Measurements from ENCODE around the gene SLN.

Gene SLN

GRCh38 chr11:107683061-107683460 lies 28.8 kb downstream of the SLN start:
- no peaks in the 10 kb centered on the region for H3K4me1 ChIP-seq (ENCODE audit: control insufficient read depth, insufficient read depth, low read length)
- H3K27me3 ChIP-seq (ENCODE audit: control insufficient read depth in 1 of 2, insufficient read depth in 2 of 2, low read length in 2 of 2) = no peaks in the 10 kb centered on the region
- no peak overlapping the region for H3K9ac ChIP-seq (ENCODE audit: low read length in 2 of 2)
- H3K9me3 ChIP-seq (ENCODE audit: control insufficient read depth in 2 of 2, low read length in 2 of 2) = no peaks in the 10 kb centered on the region
- no peaks in the 10 kb centered on the region for H3K36me3 ChIP-seq (ENCODE audit: control insufficient read depth in 2 of 2, insufficient read depth in 2 of 2, low read length in 2 of 2)
- H3K4me3 ChIP-seq (ENCODE audit: low read length in 2 of 2) = no peak overlapping the region
- no peak overlapping the region for H3K27ac ChIP-seq (ENCODE audit: low read length)

- Histone ChIP-seq H3K27ac (ENCODE audit: low read length) (no peak overlapping the region), H3K27me3 (ENCODE audit: control insufficient read depth in 1 of 2, insufficient read depth in 2 of 2, low read length in 2 of 2) (no peaks in the 10 kb centered on the region), H3K36me3 (ENCODE audit: control insufficient read depth in 2 of 2, insufficient read depth in 2 of 2, low read length in 2 of 2) (no peaks in the 10 kb centered on the region), H3K9ac (ENCODE audit: low read length in 2 of 2) (no peak overlapping the region), H3K4me3 (ENCODE audit: low read length in 2 of 2) (no peak overlapping the region), H3K9me3 (ENCODE audit: control insufficient read depth in 2 of 2, low read length in 2 of 2) (no peaks in the 10 kb centered on the region), H3K4me1 (ENCODE audit: control insufficient read depth, insufficient read depth, low read length) (no peaks in the 10 kb centered on the region)
Observed at GRCh38 chr11:107682572-107682971, 29.3 kb downstream of the SLN start.

- Histone ChIP-seq H3K4me3 (ENCODE audit: low read length in 2 of 2) (no peak overlapping the region), H3K27ac (ENCODE audit: low read length) (no peak overlapping the region), H3K4me1 (ENCODE audit: control insufficient read depth, insufficient read depth, low read length) (no peaks in the 10 kb centered on the region), H3K27me3 (ENCODE audit: control insufficient read depth in 1 of 2, insufficient read depth in 2 of 2, low read length in 2 of 2) (no peaks in the 10 kb centered on the region), H3K36me3 (ENCODE audit: control insufficient read depth in 2 of 2, insufficient read depth in 2 of 2, low read length in 2 of 2) (no peaks in the 10 kb centered on the region), H3K9me3 (ENCODE audit: control insufficient read depth in 2 of 2, low read length in 2 of 2) (no peaks in the 10 kb centered on the region), H3K9ac (ENCODE audit: low read length in 2 of 2) (no peak overlapping the region)
Observed at GRCh38 chr11:107682171-107682570, 29.7 kb downstream of the SLN start.

- no peaks in the 10 kb centered on the region for H3K9me3 ChIP-seq (ENCODE audit: control insufficient read depth in 2 of 2, low read length in 2 of 2)
- no peaks in the 10 kb centered on the region for H3K4me1 ChIP-seq (ENCODE audit: control insufficient read depth, insufficient read depth, low read length)
- H3K27me3 ChIP-seq (ENCODE audit: control insufficient read depth in 1 of 2, insufficient read depth in 2 of 2, low read length in 2 of 2) = no peaks in the 10 kb centered on the region
- no peak overlapping the region for H3K9ac ChIP-seq (ENCODE audit: low read length in 2 of 2)
- no peaks in the 10 kb centered on the region for H3K36me3 ChIP-seq (ENCODE audit: control insufficient read depth in 2 of 2, insufficient read depth in 2 of 2, low read length in 2 of 2)
- no peak overlapping the region for H3K4me3 ChIP-seq (ENCODE audit: low read length in 2 of 2)
- H3K27ac ChIP-seq (ENCODE audit: low read length) = no peak overlapping the region
Observed at GRCh38 chr11:107679255-107680024, 32.4 kb downstream of the SLN start.

- no peaks in the 10 kb centered on the region for H3K4me1 ChIP-seq (ENCODE audit: control insufficient read depth, insufficient read depth, low read length)
- no peaks in the 10 kb centered on the region for H3K9me3 ChIP-seq (ENCODE audit: control insufficient read depth in 2 of 2, low read length in 2 of 2)
- H3K9ac ChIP-seq (ENCODE audit: low read length in 2 of 2) = no peak overlapping the region
- H3K36me3 ChIP-seq (ENCODE audit: control insufficient read depth in 2 of 2, insufficient read depth in 2 of 2, low read length in 2 of 2) = no peaks in the 10 kb centered on the region
- no peak overlapping the region for H3K4me3 ChIP-seq (ENCODE audit: low read length in 2 of 2)
- no peaks in the 10 kb centered on the region for H3K27me3 ChIP-seq (ENCODE audit: control insufficient read depth in 1 of 2, insufficient read depth in 2 of 2, low read length in 2 of 2)
- H3K27ac ChIP-seq (ENCODE audit: low read length) = no peak overlapping the region
Observed at GRCh38 chr11:107678632-107678971, 33.3 kb downstream of the SLN start.

GRCh38 chr11:107677924-107678631 lies 33.8 kb downstream of the SLN start:
- H3K36me3 ChIP-seq (ENCODE audit: control insufficient read depth in 2 of 2, insufficient read depth in 2 of 2, low read length in 2 of 2) = no peaks in the 10 kb centered on the region

GRCh38 chr11:107676336-107677057 lies 35.4 kb downstream of the SLN start:
- Histone ChIP-seq H3K9ac (ENCODE audit: low read length in 2 of 2) (no peak overlapping the region), H3K4me3 (ENCODE audit: low read length in 2 of 2) (no peak overlapping the region), H3K36me3 (ENCODE audit: control insufficient read depth in 2 of 2, insufficient read depth in 2 of 2, low read length in 2 of 2) (no peaks in the 10 kb centered on the region), H3K27ac (ENCODE audit: low read length) (no peak overlapping the region), H3K4me1 (ENCODE audit: control insufficient read depth, insufficient read depth, low read length) (no peaks in the 10 kb centered on the region), H3K27me3 (ENCODE audit: control insufficient read depth in 1 of 2, insufficient read depth in 2 of 2, low read length in 2 of 2) (no peaks in the 10 kb centered on the region), H3K9me3 (ENCODE audit: control insufficient read depth in 2 of 2, low read length in 2 of 2) (no peaks in the 10 kb centered on the region)

More at GRCh38 chr11:107677924-107678631, 33.8 kb downstream of the SLN start:
- Histone ChIP-seq H3K9ac (ENCODE audit: low read length in 2 of 2) (no peak overlapping the region), H3K4me1 (ENCODE audit: control insufficient read depth, insufficient read depth, low read length) (no peaks in the 10 kb centered on the region), H3K27ac (ENCODE audit: low read length) (no peak overlapping the region), H3K27me3 (ENCODE audit: control insufficient read depth in 1 of 2, insufficient read depth in 2 of 2, low read length in 2 of 2) (no peaks in the 10 kb centered on the region), H3K9me3 (ENCODE audit: control insufficient read depth in 2 of 2, low read length in 2 of 2) (no peaks in the 10 kb centered on the region), H3K4me3 (ENCODE audit: low read length in 2 of 2) (no peak overlapping the region)

- no peak overlapping the region for H3K9ac ChIP-seq (ENCODE audit: low read length in 2 of 2)
- H3K9me3 ChIP-seq (ENCODE audit: control insufficient read depth in 2 of 2, low read length in 2 of 2) = no peaks in the 10 kb centered on the region
- H3K27ac ChIP-seq (ENCODE audit: low read length) = no peak overlapping the region
- no peaks in the 10 kb centered on the region for H3K36me3 ChIP-seq (ENCODE audit: control insufficient read depth in 2 of 2, insufficient read depth in 2 of 2, low read length in 2 of 2)
- H3K4me3 ChIP-seq (ENCODE audit: low read length in 2 of 2) = no peak overlapping the region
- H3K4me1 ChIP-seq (ENCODE audit: control insufficient read depth, insufficient read depth, low read length) = no peaks in the 10 kb centered on the region
- H3K27me3 ChIP-seq (ENCODE audit: control insufficient read depth in 1 of 2, insufficient read depth in 2 of 2, low read length in 2 of 2) = no peaks in the 10 kb centered on the region
Observed at GRCh38 chr11:107675902-107676301, 36.0 kb downstream of the SLN start.

GRCh38 chr11:107669893-107670601 lies 41.8 kb downstream of the SLN start:
- no peak overlapping the region for H3K27ac ChIP-seq (ENCODE audit: low read length)
- no peak overlapping the region for H3K4me3 ChIP-seq (ENCODE audit: low read length in 2 of 2)
- H3K27me3 ChIP-seq (ENCODE audit: control insufficient read depth in 1 of 2, insufficient read depth in 2 of 2, low read length in 2 of 2) = peaks cover 0 to 4% of the 10 kb centered on the region in 2 donors
- H3K9ac ChIP-seq (ENCODE audit: low read length in 2 of 2) = no peak overlapping the region
- no peaks in the 10 kb centered on the region for H3K36me3 ChIP-seq (ENCODE audit: control insufficient read depth in 2 of 2, insufficient read depth in 2 of 2, low read length in 2 of 2)
- H3K4me1 ChIP-seq (ENCODE audit: control insufficient read depth, insufficient read depth, low read length) = no peaks in the 10 kb centered on the region
- no peaks in the 10 kb centered on the region for H3K9me3 ChIP-seq (ENCODE audit: control insufficient read depth in 2 of 2, low read length in 2 of 2)

GRCh38 chr11:107669191-107669740 lies 42.6 kb downstream of the SLN start:
- H3K4me1 ChIP-seq (ENCODE audit: control insufficient read depth, insufficient read depth, low read length) = no peaks in the 10 kb centered on the region
- no peak overlapping the region for H3K4me3 ChIP-seq (ENCODE audit: low read length in 2 of 2)
- no peaks in the 10 kb centered on the region for H3K36me3 ChIP-seq (ENCODE audit: control insufficient read depth in 2 of 2, insufficient read depth in 2 of 2, low read length in 2 of 2)
- H3K9ac ChIP-seq (ENCODE audit: low read length in 2 of 2) = no peak overlapping the region
- peaks cover 0 to 5% of the 10 kb centered on the region in 2 donors for H3K27me3 ChIP-seq (ENCODE audit: control insufficient read depth in 1 of 2, insufficient read depth in 2 of 2, low read length in 2 of 2)
- no peaks in the 10 kb centered on the region for H3K9me3 ChIP-seq (ENCODE audit: control insufficient read depth in 2 of 2, low read length in 2 of 2)
- no peak overlapping the region for H3K27ac ChIP-seq (ENCODE audit: low read length)

Data from stomach smooth muscle (tissue), 2 donors.